Psoas muscle (tissue), 8 donors: Measurements from ENCODE around the gene CACNB4. TPM values are rescaled to one million over a fixed set of nuclear protein-coding genes. Genes with fewer than 3 reads are reported as not detected.

Source experiments
- ATAC-seq, 4 donors: fragments of 200-7000 bp; cut with Tn5 transposase; one replicate each; pipeline ENCODE4 v1.9.1; 2020; ENCODE audit warnings: moderate library complexity in 3 of 4, mild to moderate bottlenecking in 2 of 4
- DNase-seq, 2 donors: peaks; one replicate each; pipeline ENCODE4 v3.0.0-alpha.2; 2020
- H3K27ac ChIP-seq: fragments of 200-600 bp; one replicate; pipeline ENCODE4 v1.8.0; 2022
- H3K27me3 ChIP-seq, 3 donors: fragments of 200-600 bp in 1 of 3; one replicate each; pipeline versions ENCODE4 v1.6.1 to v1.8.0; 2013 to 2022; ENCODE audit warnings: low read length in 2 of 3, mild to moderate bottlenecking in 2 of 3, moderate library complexity in 1 of 3; ENCODE audit not compliant: insufficient read depth in 3 of 3
- H3K36me3 ChIP-seq, 2 donors: fragments of 200-600 bp in 1 of 2; one replicate each; pipeline versions ENCODE4 v1.6.1 to v1.8.0; 2013 to 2022; ENCODE audit warnings: low read depth in 1 of 2, mild to moderate bottlenecking in 1 of 2, moderate library complexity in 1 of 2; ENCODE audit not compliant: insufficient read depth in 1 of 2
- H3K4me1 ChIP-seq: fragments of 200-600 bp; one replicate; pipeline ENCODE4 v1.8.0; 2022
- H3K4me3 ChIP-seq: fragments of 200-600 bp; one replicate; pipeline ENCODE4 v1.8.0; 2022; ENCODE audit warnings: mild to moderate bottlenecking
- H3K9me3 ChIP-seq: fragments of 200-600 bp; one replicate; pipeline ENCODE4 v1.8.0; 2022
- CTCF ChIP-seq: fragments of 200-600 bp; IDR thresholded peaks from one replicate; pipeline ENCODE4 v1.8.0; 2022; ENCODE audit warnings: antibody characterized with exemption
- WGBS, 3 donors: extraction: QIAGEN DNeasy Blood & Tissue Kit; methylation state at CpG; one replicate each; pipeline versions ENCODE4 v1.1.6 to v1.1.7; 2013; 5-methylcytosine and 5-hydroxymethylcytosine counted together
- intact Hi-C, 2 donors: fragments of 100-400 bp; cut with DNase I; formaldehyde crosslinking; loops; one replicate each; pipeline versions ENCODE4 v1.11.0 to v1.14.2; 2022
- polyA plus RNA-seq, 3 donors: library from polyadenylated mRNA; stranded (reverse); fragments of 200-250 nt; gene quantifications; one replicate each; pipeline ENCODE4 v1.2.3, GENCODE V29; 2013
- total RNA-seq, 4 donors: library from RNA; stranded (reverse); fragmentation: NEBNext Ultra II Directional in 2 of 4; extraction: Animal tissue kit (Norgen Biotek cat#: 25700) in 2 of 4; gene quantifications; one replicate each; pipeline versions ENCODE4 v1.2.1 to v1.2.4, GENCODE V29; 2021 to 2023
- donor health status: healthy with polysubstance abuse.
- donor health status: DM: no; HTN: no; CAD: no; lungs with moderate emphysema.
- donor health status: Bipolar disorder and iron deficiency.
- donor health status: healthy.
- donor health status: DM: yes; HTN: yes; CAD: no.
- donor health status: DM: no; HTN: no; CAD: no.
- donor health status: DM: no; HTN: no; CAD: no.
- donor health status: DM: yes; HTN: yes; CAD: no.

The CACNB4 gene
- total and polyA plus RNA-seq, 7 donors: 0.10 to 1.1 (median 0.21) TPM

- DNase-seq (no peak), ATAC-seq (peak in 3 of 4 donors; percentile 31 to 38 (median 35))
- Histone ChIP-seq H3K36me3 (no peaks in the 10 kb centered on the region), H3K27ac (peak overlapping the region; percentile 10), H3K9me3 (no peaks in the 10 kb centered on the region), H3K4me3 (no peak overlapping the region), H3K4me1 (peaks cover 38% of the 10 kb centered on the region), H3K27me3 (no peaks in the 10 kb centered on the region)
- TF ChIP-seq CTCF: no peak
- intact Hi-C loops: no loop called here
- 85 to 90% (median 90%) methylated on average over 7 of the region's 7 CpGs for WGBS, 3 donors
Observed at GRCh38 chr2:151927501-151928221, 171.2 kb downstream of the CACNB4 start.

GRCh38 chr2:151922845-151923666, 175.8 kb downstream of the CACNB4 start:
- peak; percentile 78 to 93 (median 84) for ATAC-seq
- intact Hi-C loops: no loop called here
- WGBS, 3 donors: 20 to 35% (median 22%) methylated on average over 5 of the region's 5 CpGs
- Histone ChIP-seq H3K4me3 (no peak overlapping the region), H3K27ac (no peak overlapping the region), H3K27me3 (no peaks in the 10 kb centered on the region), H3K36me3 (no peaks in the 10 kb centered on the region), H3K4me1 (peaks cover 16% of the 10 kb centered on the region), H3K9me3 (no peaks in the 10 kb centered on the region)
- TF ChIP-seq CTCF: no peak
- peak; percentile 69 to 82 for DNase-seq

- TF ChIP-seq CTCF: no peak
- Histone ChIP-seq H3K27ac (no peak overlapping the region), H3K9me3 (no peaks in the 10 kb centered on the region), H3K4me1 (peaks cover 8% of the 10 kb centered on the region), H3K36me3 (no peaks in the 10 kb centered on the region), H3K27me3 (no peaks in the 10 kb centered on the region), H3K4me3 (no peak overlapping the region)
- intact Hi-C loops: no loop called here
- no peak for DNase-seq
- WGBS, 3 donors: 38 to 51% (median 49%) methylated on average over 1 of the region's 1 CpG
- ATAC-seq: no peak
Observed at GRCh38 chr2:151919786-151920185, 179.1 kb downstream of the CACNB4 start.

- intact Hi-C loops: no loop called here
- Histone ChIP-seq H3K27me3 (no peaks in the 10 kb centered on the region), H3K4me3 (no peak overlapping the region), H3K27ac (no peak overlapping the region), H3K36me3 (no peaks in the 10 kb centered on the region), H3K4me1 (peaks cover 8% of the 10 kb centered on the region), H3K9me3 (no peaks in the 10 kb centered on the region)
- DNase-seq: no peak
- no peak for ATAC-seq
- TF ChIP-seq CTCF: no peak
- WGBS, 3 donors: 78 to 85% (median 82%) methylated on average over 2 of the region's 2 CpGs
Observed at GRCh38 chr2:151918308-151918707, 180.5 kb downstream of the CACNB4 start.
